H1 (cell line): ENCODE results near the gene ADM2. TPM values are rescaled to one million over a fixed set of nuclear protein-coding genes. Genes with fewer than 3 reads are reported as not detected.

ENCODE experiments used
- CTCF ChIA-PET: fragments of 300-600 bp; sonication (Branson Sonifier 250); formaldehyde crosslinking; loops from one replicate; lab custom pipeline; 2021; ENCODE audit not compliant: partially characterized antibody; lab: Charles Lee
- POLR2A ChIA-PET: fragments of 300-600 bp; sonication (Branson Sonifier 250); formaldehyde crosslinking; loops from one replicate; lab custom pipeline; 2021; ENCODE audit warnings: inconsistent platforms; ENCODE audit not compliant: partially characterized antibody; lab: Charles Lee
- DNase-seq, 2 experiments: peaks; one replicate each; pipeline versions ENCODE4 v3.0.0 to v3.0.0-alpha.2; 2010 to 2022; ENCODE audit warnings: low spot score in 2 of 2, low read depth in 1 of 2, mixed read lengths in 1 of 2
- FAIRE-seq: peaks from 2 replicates; lab custom pipeline; 2011; peaks lifted over from hg19 to GRCh38; lab: Jason Lieb, UNC
- H2AFZ ChIP-seq: 2 replicates; pipeline ENCODE4 v1.8.1; 2012; ENCODE audit warnings: low read length, inconsistent platforms
- H2AK5ac ChIP-seq: 2 replicates; pipeline ENCODE4 v1.6.1; 2013; ENCODE audit warnings: low read depth, low read length
- H2BK120ac ChIP-seq: replicated peaks from 2 replicates; pipeline ENCODE3; 2013; ENCODE audit warnings: low read depth, low read length, inconsistent platforms
- H2BK12ac ChIP-seq: 2 replicates; pipeline ENCODE4 v1.6.1; 2013; ENCODE audit warnings: low read depth, low read length
- H2BK15ac ChIP-seq: 2 replicates; pipeline ENCODE4 v1.6.1; 2013; ENCODE audit warnings: low read length
- H2BK20ac ChIP-seq: 2 replicates; pipeline ENCODE4 v1.6.1; 2013; ENCODE audit warnings: low read length
- H2BK5ac ChIP-seq: 2 replicates; pipeline ENCODE4 v1.6.1; 2013; ENCODE audit warnings: low read depth, low read length
- H3K14ac ChIP-seq: 2 replicates; pipeline ENCODE4 v1.6.1; 2013; ENCODE audit warnings: inconsistent platforms; ENCODE audit not compliant: insufficient read length
- H3K18ac ChIP-seq: 2 replicates; pipeline ENCODE4 v1.6.1; 2013; ENCODE audit warnings: low read length; ENCODE audit errors: extremely low read depth
- H3K23ac ChIP-seq: 2 replicates; pipeline ENCODE4 v1.6.1; 2013; ENCODE audit warnings: inconsistent platforms; ENCODE audit not compliant: insufficient read length
- H3K23me2 ChIP-seq: 2 replicates; pipeline ENCODE4 v1.6.1; 2013; ENCODE audit warnings: low read depth, low read length
- H3K27ac ChIP-seq: 2 replicates; pipeline ENCODE4 v1.6.1; 2011; ENCODE audit warnings: low read depth, low read length, inconsistent platforms
- H3K27me3 ChIP-seq, 4 experiments: replicated peaks in 1 of 4; 1 replicate in 1 of 4; 2 replicates in 3 of 4; pipeline versions ENCODE4 v1.6.1 to v1.8.1; 2011 to 2013; ENCODE audit warnings: low read length in 3 of 4, mild to moderate bottlenecking in 3 of 4, inconsistent platforms in 2 of 4, mixed read lengths in 2 of 4, moderate library complexity in 1 of 4; ENCODE audit not compliant: control insufficient read depth in 3 of 4, insufficient read depth in 3 of 4; ENCODE audit errors: extremely low read depth in 1 of 4
- H3K36me3 ChIP-seq, 4 experiments: 2 replicates each; pipeline versions ENCODE4 v1.6.1 to v1.8.1; 2011 to 2013; ENCODE audit warnings: mild to moderate bottlenecking in 4 of 4, low read length in 3 of 4, moderate library complexity in 2 of 4, control low read depth in 1 of 4, inconsistent platforms in 1 of 4; ENCODE audit not compliant: insufficient read depth in 4 of 4, control insufficient read depth in 2 of 4
- H3K4ac ChIP-seq: replicated peaks from 2 replicates; pipeline ENCODE3; 2013; ENCODE audit warnings: low read length, low read depth, mixed read lengths, inconsistent platforms; ENCODE audit not compliant: insufficient read length
- H3K4me1 ChIP-seq, 4 experiments: replicated peaks in 1 of 4; 1 replicate in 1 of 4; 2 replicates in 3 of 4; pipeline versions ENCODE4 v1.6.1 to v1.8.1; 2011 to 2013; ENCODE audit warnings: low read length in 3 of 4, inconsistent platforms in 2 of 4, mixed read lengths in 1 of 4; ENCODE audit not compliant: insufficient read depth in 4 of 4, control insufficient read depth in 3 of 4
- H3K4me2 ChIP-seq, 2 experiments: 2 replicates each; pipeline versions ENCODE4 v1.6.1 to v1.8.1; 2011 to 2013; ENCODE audit warnings: low read depth in 2 of 2, low read length in 2 of 2, control low read depth in 1 of 2, inconsistent platforms in 1 of 2, mild to moderate bottlenecking in 1 of 2; ENCODE audit not compliant: insufficient read depth in 1 of 2
- H3K4me3 ChIP-seq, 4 experiments: fragments of 200-600, 300-600 bp in 1 of 4; sonication (generic), shearing (Covaris generic), sonication (Bioruptor Twin) in 1 of 4; 2 replicates each; pipeline versions ENCODE4 v1.5.1 to v1.8.1; 2011 to 2016; ENCODE audit warnings: low read length in 4 of 4, low read depth in 3 of 4, control low read depth in 2 of 4, inconsistent platforms in 2 of 4, mild to moderate bottlenecking in 2 of 4, mixed read lengths in 1 of 4, moderate library complexity in 1 of 4; ENCODE audit not compliant: insufficient read depth in 2 of 4; ENCODE audit errors: extremely low read depth in 1 of 4
- H3K56ac ChIP-seq: replicated peaks from 2 replicates; pipeline ENCODE3; 2013; ENCODE audit warnings: low read depth, mild to moderate bottlenecking, mixed read lengths, low read length, inconsistent platforms; ENCODE audit not compliant: insufficient read length
- H3K79me1 ChIP-seq: 2 replicates; pipeline ENCODE4 v1.6.1; 2013; ENCODE audit warnings: low read depth, low read length, control low read depth
- H3K79me2 ChIP-seq, 2 experiments: 2 replicates each; pipeline versions ENCODE4 v1.6.1 to v1.8.1; 2012 to 2013; ENCODE audit warnings: low read length in 2 of 2, mild to moderate bottlenecking in 2 of 2, inconsistent platforms in 1 of 2; ENCODE audit not compliant: insufficient read depth in 2 of 2, control insufficient read depth in 1 of 2
- H3K9ac ChIP-seq, 4 experiments: replicated peaks in 1 of 4; 1 replicate in 1 of 4; 2 replicates in 3 of 4; pipeline versions ENCODE4 v1.6.1 to v1.8.1; 2011 to 2013; ENCODE audit warnings: low read depth in 3 of 4, low read length in 3 of 4, control low read depth in 2 of 4, mild to moderate bottlenecking in 2 of 4, moderate library complexity in 2 of 4, inconsistent platforms in 1 of 4; ENCODE audit errors: extremely low read depth in 1 of 4
- H3K9me3 ChIP-seq, 2 experiments: 2 replicates each; pipeline versions ENCODE4 v1.6.1 to v1.8.1; 2012 to 2013; ENCODE audit warnings: mild to moderate bottlenecking in 2 of 2, moderate library complexity in 2 of 2, control low read depth in 1 of 2, inconsistent platforms in 1 of 2, low read depth in 1 of 2, low read length in 1 of 2, mixed read lengths in 1 of 2; ENCODE audit not compliant: insufficient read depth in 2 of 2
- H4K20me1 ChIP-seq, 2 experiments: replicated peaks in 1 of 2; 2 replicates each; pipeline versions ENCODE3 to v1.8.1; 2011 to 2013; ENCODE audit warnings: inconsistent platforms in 2 of 2, low read length in 2 of 2, mild to moderate bottlenecking in 1 of 2; ENCODE audit not compliant: insufficient read depth in 2 of 2, control insufficient read depth in 1 of 2
- H4K5ac ChIP-seq: 2 replicates; pipeline ENCODE4 v1.6.1; 2013; ENCODE audit warnings: low read length, low read depth, mixed read lengths, inconsistent platforms; ENCODE audit not compliant: insufficient read length
- H4K8ac ChIP-seq: 2 replicates; pipeline ENCODE4 v1.8.0; 2013; ENCODE audit warnings: mild to moderate bottlenecking, moderate library complexity, low read length, inconsistent platforms; ENCODE audit not compliant: insufficient read depth; ENCODE audit errors: extremely low read depth
- H4K91ac ChIP-seq: replicated peaks from 2 replicates; pipeline ENCODE3; 2013; ENCODE audit warnings: low read length, mixed read lengths, inconsistent platforms; ENCODE audit not compliant: insufficient read length
- BACH1 ChIP-seq: IDR thresholded peaks from 2 replicates; pipeline ENCODE4 v1.6.1; 2012; ENCODE audit warnings: low read length, improper control_type of control experiment
- CEBPB ChIP-seq: IDR thresholded peaks from 2 replicates; pipeline ENCODE4 v1.6.1; 2012; ENCODE audit warnings: low read depth, low read length
- CHD2 ChIP-seq: IDR thresholded peaks from 2 replicates; pipeline ENCODE4 v1.6.1; 2012; ENCODE audit warnings: low read length, improper control_type of control experiment
- CREB1 ChIP-seq: IDR thresholded peaks from 2 replicates; pipeline ENCODE4 v1.6.1; 2012; ENCODE audit warnings: inconsistent platforms
- EZH2 ChIP-seq: fragments of 200-600 bp; sonication (generic); IDR thresholded peaks from 2 replicates; pipeline ENCODE4 v1.7.1; 2012; ENCODE audit warnings: low read depth, mild to moderate bottlenecking, moderate library complexity, low read length, inconsistent platforms; ENCODE audit not compliant: severe bottlenecking
- JUND ChIP-seq: IDR thresholded peaks from 2 replicates; pipeline ENCODE4 v1.6.1; 2011; ENCODE audit warnings: mild to moderate bottlenecking, improper control_type of control experiment, low read length
- KDM1A ChIP-seq: fragments of 200-600, 300-600 bp; sonication (generic); IDR thresholded peaks from 2 replicates; pipeline ENCODE4 v1.7.1; 2016; ENCODE audit warnings: mild to moderate bottlenecking, low read length, borderline replicate concordance
- POU5F1 ChIP-seq: IDR thresholded peaks from 2 replicates; pipeline ENCODE4 v1.6.1; 2011; ENCODE audit warnings: low read depth, mild to moderate bottlenecking, low read length, moderate library complexity
- RXRA ChIP-seq: IDR thresholded peaks from 2 replicates; pipeline ENCODE4 v1.6.1; 2011; ENCODE audit warnings: low read depth, mild to moderate bottlenecking, low read length, moderate library complexity; ENCODE audit not compliant: insufficient read depth
- SIX5 ChIP-seq: IDR thresholded peaks from 2 replicates; pipeline ENCODE4 v1.6.1; 2011; ENCODE audit warnings: mild to moderate bottlenecking, low read depth, low read length
- SRF ChIP-seq: IDR thresholded peaks from 2 replicates; pipeline ENCODE4 v1.6.1; 2011; ENCODE audit warnings: mild to moderate bottlenecking, low read depth, low read length, moderate library complexity
- TCF12 ChIP-seq: IDR thresholded peaks from 2 replicates; pipeline ENCODE4 v1.6.1; 2011; ENCODE audit warnings: low read depth, mild to moderate bottlenecking, low read length
- WGBS, 2 experiments: shearing (Covaris generic) in 1 of 2; methylation state at CpG; one replicate each; pipeline versions ENCODE4 v1.1.6 to v1.1.7; 2013 to 2015; ENCODE audit warnings: low lambda C conversion rate in 2 of 2, mixed read lengths in 2 of 2, inconsistent platforms in 1 of 2, low coverage in 1 of 2, missing lambda C conversion rate in 1 of 2; ENCODE audit not compliant: insufficient replicate concordance in 2 of 2, insufficient coverage in 1 of 2, insufficient read length in 1 of 2; ENCODE audit errors: extremely low coverage in 1 of 2, missing lambda C conversion rate in 1 of 2; 5-methylcytosine and 5-hydroxymethylcytosine counted together
- polyA plus RNA-seq, 7 experiments: library from polyadenylated mRNA; depleted of rRNA in 3 of 7; stranded (reverse) in 5 of 7; unstranded in 2 of 7; fragments of >200 nt in 5 of 7; fragments of 200-250 nt in 2 of 7; gene quantifications; 1 replicate in 5 of 7; 2 replicates in 1 of 7; 4 replicates in 1 of 7; pipeline versions ENCODE4 v1.2.1 to v1.2.3, GENCODE V29; 2011 to 2013; ENCODE audit warnings: missing spikeins in 2 of 7, mixed read lengths in 2 of 7
- total RNA-seq: library from RNA; stranded (reverse); fragmentation: NEBNext Ultra II Directional; extraction: Animal tissue kit (Norgen Biotek cat#: 25700); gene quantifications from 2 replicates; pipeline ENCODE4 v1.2.1, GENCODE V29; 2021
- TF ChIP-seq, protein P1 (sequence below), 3 experiments: IDR thresholded peaks; 1 replicate in 2 of 3; 2 replicates in 1 of 3; pipeline versions ENCODE4 v1.5.1 to v1.6.1; 2011; ENCODE audit warnings: low read length in 3 of 3, mild to moderate bottlenecking in 3 of 3, inconsistent platforms in 2 of 3, low read depth in 1 of 3, moderate library complexity in 1 of 3; ENCODE audit not compliant: insufficient read depth in 1 of 3; ENCODE audit errors: control extremely low read depth in 1 of 3

The ADM2 gene
- total and polyA plus RNA-seq, 2 of the 8 experiments (the other 6 are each of a cell fraction or from before 2014, with no cell fraction given): 3.3 to 7.5 TPM

DNA sequence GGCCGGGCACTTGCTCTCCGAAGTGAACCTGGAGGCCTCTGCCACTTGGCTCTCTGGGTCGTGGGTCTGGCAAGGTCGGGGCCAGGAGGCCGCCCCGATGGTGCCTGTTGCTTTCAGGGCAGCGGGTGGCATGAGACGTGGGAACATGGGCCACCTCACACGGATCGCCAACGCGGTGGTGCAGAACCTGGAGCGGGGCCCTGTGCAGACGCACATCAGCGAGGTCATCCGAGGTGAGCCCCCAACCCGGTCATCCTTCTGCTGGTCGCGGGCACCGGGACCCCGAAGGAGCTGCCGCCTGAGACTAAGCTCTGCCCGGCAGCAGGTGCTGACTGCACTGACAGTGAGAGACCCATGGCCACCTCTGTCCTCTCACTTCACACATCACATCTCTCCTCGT lies 46.5 kb upstream of the ADM2 start:
- H2BK20ac ChIP-seq: no peak overlapping the region
- no peak overlapping the region for H2BK15ac ChIP-seq
- H4K20me1 ChIP-seq: peaks cover 3 to 12% of the 10 kb centered on the region in 2 experiments
- no peaks in the 10 kb centered on the region for H3K79me1 ChIP-seq
- ChIA-PET POLR2A (no interaction called here), CTCF (interaction anchor here (1.0 to 1.3 kb wide), 3 partner anchors 14 to 216 kb away, joined by 3 to 4 read pairs (median 3); no protein-coding TSS in a partner anchor)
- FAIRE-seq: no peak
- no peak overlapping the region for H3K56ac ChIP-seq
- H3K79me2 ChIP-seq: no peaks in the 10 kb centered on the region
- 89% methylated on average over 17 of the region's 24 CpGs; no CpG with 5 or more reads in 1 of the 2 experiments for WGBS, 2 experiments
- no peak overlapping the region; the same call in 1 of the 2 replicates for H4K8ac ChIP-seq
- no peak overlapping the region for H3K14ac ChIP-seq
- H3K27ac ChIP-seq: no peak overlapping the region
- H3K23me2 ChIP-seq: no peaks in the 10 kb centered on the region
- no peaks in the 10 kb centered on the region for H3K9me3 ChIP-seq
- H3K23ac ChIP-seq: no peak overlapping the region
- no peaks in the 10 kb centered on the region for H3K27me3 ChIP-seq
- H3K4me2 ChIP-seq: no peak overlapping the region
- no peak for DNase-seq
- no peak overlapping the region for H2BK120ac ChIP-seq
- no peak overlapping the region for H4K5ac ChIP-seq
- H2BK12ac ChIP-seq: no peak overlapping the region
- H3K18ac ChIP-seq: no peak overlapping the region
- H2AK5ac ChIP-seq: no peak overlapping the region
- H3K4me3 ChIP-seq: no peak overlapping the region
- H2AFZ ChIP-seq: no peak overlapping the region
- no peak overlapping the region for H3K4ac ChIP-seq
- no peak overlapping the region for H2BK5ac ChIP-seq
- no peak overlapping the region for H3K9ac ChIP-seq
- no peaks in the 10 kb centered on the region for H3K4me1 ChIP-seq
- no peak overlapping the region for H4K91ac ChIP-seq
- peaks cover 16 to 47% (median 31%) of the 10 kb centered on the region in 4 experiments for H3K36me3 ChIP-seq
- no peak for TF ChIP-seq KDM1A
- TF ChIP-seq, protein P1, sequence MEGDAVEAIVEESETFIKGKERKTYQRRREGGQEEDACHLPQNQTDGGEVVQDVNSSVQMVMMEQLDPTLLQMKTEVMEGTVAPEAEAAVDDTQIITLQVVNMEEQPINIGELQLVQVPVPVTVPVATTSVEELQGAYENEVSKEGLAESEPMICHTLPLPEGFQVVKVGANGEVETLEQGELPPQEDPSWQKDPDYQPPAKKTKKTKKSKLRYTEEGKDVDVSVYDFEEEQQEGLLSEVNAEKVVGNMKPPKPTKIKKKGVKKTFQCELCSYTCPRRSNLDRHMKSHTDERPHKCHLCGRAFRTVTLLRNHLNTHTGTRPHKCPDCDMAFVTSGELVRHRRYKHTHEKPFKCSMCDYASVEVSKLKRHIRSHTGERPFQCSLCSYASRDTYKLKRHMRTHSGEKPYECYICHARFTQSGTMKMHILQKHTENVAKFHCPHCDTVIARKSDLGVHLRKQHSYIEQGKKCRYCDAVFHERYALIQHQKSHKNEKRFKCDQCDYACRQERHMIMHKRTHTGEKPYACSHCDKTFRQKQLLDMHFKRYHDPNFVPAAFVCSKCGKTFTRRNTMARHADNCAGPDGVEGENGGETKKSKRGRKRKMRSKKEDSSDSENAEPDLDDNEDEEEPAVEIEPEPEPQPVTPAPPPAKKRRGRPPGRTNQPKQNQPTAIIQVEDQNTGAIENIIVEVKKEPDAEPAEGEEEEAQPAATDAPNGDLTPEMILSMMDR (IDR thresholded peaks at IDR 0.05; ENCODE audit: control extremely low read depth in 1 of 3, insufficient read depth in 1 of 3, low read depth in 1 of 3, low read length in 3 of 3): no peak
- no peak for TF ChIP-seq BACH1
- TF ChIP-seq JUND: no peak
- no peak for TF ChIP-seq EZH2
- no peak for TF ChIP-seq CREB1
- TF ChIP-seq TCF12: no peak
- no peak for TF ChIP-seq SIX5
- no peak for TF ChIP-seq RXRA
- TF ChIP-seq SRF: no peak
- no peak for TF ChIP-seq POU5F1
- no peak for TF ChIP-seq CHD2
- no peak for TF ChIP-seq CEBPB
